GM18519 (cell line): ENCODE results near the gene ABAT.

Experiments
- ATAC-seq: cut with Tn5 transposase; IDR thresholded peaks from one replicate; pipeline ENCODE4 v1.9.1; 2021; ENCODE audit warnings: mild to moderate bottlenecking, moderate library complexity; ENCODE audit not compliant: unreplicated experiment, low FRiP score

The ABAT gene

DNA sequence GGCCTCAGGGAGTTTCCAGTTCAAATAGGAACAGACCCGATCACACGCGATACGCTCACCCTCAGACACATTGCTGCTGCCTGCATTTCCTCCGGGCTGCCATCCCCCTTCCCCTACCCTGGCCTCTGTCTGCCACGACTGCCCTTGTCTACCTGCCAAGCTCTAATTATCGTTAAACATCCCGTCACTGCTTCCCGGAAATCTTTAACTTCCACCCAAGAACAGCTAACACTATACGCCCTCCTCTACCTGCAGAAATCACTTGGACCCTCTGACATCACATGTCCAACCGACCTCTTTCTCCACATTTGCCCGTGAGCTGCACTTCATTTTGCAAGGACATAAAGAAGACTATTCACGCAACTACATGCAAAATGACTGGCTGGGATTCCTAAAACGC, 40.4 kb downstream of the ABAT start:
- no peak for ATAC-seq

DNA sequence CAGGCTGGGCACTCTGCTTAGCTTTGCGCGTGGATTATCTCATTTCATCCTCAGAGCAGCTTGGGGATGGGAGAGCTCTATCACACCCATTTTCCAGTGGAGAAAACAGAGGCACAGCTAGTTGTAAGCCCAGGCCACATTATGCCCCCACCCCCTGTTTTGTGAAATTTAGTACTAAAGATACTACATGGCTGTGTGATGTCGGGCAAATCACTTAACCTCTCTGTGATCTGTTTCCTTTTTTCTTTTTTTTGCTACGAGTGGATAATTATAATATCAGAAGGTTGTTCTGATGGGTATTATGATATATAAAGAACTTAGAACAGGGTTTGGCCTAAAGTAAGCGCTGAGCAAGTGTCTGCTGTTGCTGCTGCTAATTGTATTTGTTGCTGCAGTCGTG, 41.6 kb downstream of the ABAT start:
- ATAC-seq: no peak

DNA sequence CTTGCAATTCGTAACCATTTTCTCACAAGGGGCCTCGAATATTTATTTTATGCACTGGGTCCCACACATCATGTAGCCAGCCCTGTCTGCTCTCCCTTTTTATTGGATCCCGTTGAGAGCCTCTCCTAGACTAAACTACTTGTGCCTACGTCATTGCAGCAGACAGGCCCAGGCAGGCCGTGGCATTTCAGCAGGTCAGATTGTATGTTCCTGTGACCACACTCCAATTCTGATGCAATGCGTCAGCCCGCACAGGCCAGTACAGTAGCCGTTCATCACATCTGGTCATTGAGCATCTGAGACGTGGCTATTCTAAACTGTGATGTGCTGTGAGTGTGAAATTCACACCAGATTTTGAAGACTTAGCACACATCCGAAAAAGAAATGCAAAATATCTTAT, 42.2 kb downstream of the ABAT start:
- ATAC-seq: no peak

DNA sequence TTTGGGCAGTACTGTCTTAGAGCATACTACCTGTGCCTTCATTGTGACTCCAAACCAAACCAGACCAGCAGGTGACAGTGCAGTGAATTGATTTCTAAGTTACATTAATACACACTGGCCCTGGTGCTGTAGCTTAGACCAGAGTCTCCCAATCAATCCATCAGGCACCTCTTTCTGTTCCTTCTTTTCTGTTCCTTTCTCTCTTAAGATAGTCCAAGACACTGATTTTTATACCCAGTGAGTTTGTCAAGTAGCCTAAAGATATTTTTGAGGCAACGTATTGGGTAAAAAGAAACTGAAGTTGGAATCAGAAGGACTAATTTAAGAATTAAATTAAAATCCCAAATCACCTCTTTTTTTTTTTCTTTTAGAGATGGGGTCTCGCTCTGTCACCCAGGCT, 43.1 kb downstream of the ABAT start:
- no peak for ATAC-seq

DNA sequence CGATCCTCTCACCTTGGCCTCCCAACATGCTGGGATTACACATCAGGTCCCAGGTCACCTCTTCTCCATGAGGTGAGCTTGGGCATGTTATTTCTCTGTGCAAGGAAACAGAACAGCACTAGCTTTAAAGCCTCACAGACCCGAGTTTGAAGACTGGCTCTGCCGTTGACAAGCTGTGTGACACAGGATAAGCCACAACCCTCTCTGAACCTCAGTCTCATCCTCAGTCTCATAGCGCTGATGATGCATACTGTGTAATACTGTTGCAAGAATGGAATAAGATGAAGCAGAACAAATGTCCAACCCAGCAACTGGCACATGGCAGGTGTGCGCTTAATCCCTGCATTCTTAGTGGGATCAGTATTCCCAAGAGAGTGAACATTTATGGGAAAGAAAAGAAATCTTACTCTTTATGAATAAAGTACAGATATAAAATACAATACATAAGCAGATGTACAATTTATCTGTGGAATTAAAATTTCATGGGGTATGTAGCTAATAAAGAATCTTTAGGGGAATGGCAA, 43.5 kb downstream of the ABAT start:
- ATAC-seq: no peak

DNA sequence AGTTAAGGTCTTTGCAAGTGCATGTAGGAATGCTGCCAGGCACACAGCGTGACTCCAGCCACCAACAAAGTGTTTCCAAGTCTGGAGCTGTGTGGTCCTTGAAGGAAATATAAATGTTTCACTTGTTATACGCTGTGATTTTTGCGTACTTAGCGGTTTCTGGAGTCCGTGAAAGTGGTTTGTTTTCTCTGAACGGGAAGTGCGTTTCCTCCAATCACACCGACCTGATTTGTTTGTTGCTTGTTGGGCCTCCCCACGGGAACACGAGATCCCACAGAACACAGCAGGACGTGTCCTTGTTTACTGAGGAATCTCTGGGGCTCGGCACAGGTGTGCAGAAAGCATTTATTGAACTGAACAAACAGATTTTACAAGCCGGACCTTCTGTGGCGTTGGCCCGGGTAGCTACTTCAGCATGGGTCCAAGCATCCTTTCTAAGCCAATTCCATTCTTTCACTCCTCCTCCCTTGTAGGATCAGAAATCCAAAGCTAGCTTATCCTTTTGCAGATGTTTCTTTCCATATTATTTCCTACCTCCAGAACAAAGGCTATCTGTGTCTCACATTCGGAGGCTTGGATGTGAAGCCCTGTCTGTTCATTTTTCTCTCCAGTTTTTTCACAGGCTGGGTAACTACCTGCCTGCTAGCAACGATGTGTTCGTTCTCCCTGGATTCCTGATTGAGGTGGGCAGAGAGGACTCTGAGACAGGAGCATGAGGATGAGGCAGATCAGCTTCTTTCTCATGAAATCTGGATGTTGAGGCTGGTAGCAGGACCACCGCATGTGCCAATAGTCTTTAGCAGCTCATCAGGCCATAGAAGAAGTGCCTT, 44.6 kb downstream of the ABAT start:
- ATAC-seq: no peak

DNA sequence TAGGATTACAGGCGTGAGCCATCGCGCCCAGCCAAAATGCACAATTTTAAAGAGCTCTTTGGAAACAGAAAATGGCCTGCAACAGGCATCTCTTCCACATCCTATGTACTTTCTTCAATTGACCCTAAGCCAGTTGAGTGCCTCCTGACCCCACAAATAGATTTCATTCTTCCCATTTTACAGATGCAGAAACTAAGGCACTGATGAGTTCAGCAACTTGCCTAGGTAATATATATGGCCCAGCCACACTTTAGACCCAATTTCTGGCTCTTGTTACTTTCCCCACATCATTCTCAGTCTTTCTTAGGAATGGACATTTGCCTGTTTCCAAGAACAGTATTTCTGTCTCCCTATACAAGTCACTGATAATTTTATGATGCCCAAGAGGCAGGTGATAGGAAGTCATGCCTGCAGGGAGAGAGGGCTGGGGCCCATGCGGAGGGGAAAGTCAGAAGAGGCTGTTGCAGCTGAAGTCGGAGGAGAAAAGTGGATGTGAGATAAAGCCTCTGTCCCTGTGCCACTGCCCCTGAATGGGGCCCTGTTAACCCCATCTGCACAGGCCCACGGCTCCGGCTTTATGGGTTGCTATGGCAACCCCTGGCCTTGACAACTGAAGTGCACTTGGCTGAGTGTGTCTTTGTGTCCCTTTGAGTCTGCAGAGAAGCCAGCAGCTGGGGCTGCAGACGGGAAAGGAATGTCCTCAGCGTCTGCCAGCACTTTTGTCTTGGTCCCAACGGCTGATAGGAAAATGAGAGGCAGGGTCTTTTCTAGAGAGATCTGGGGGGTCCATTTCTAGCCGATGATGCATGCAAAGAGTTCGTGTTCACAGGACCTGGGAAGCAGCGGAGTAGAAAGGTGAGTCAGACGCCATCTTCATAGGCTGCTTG, 45.9 kb downstream of the ABAT start:
- ATAC-seq: no peak

DNA sequence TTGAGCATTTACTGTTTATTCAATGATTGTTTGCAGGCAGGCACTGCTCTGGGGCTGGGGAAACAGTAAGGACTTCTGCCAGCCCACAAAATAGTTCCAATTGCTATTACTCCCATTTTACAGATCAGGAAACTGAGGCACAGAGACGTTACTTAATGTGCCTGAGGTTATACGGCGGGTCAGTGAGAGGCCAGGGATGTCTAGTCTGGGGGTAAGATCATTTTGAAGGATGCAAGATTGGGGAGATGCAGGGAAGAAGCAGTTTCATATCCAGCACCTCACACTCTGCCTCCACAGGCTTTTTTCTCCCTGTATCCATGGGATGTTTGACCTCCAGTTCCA, 46.5 kb downstream of the ABAT start:
- ATAC-seq: no peak

DNA sequence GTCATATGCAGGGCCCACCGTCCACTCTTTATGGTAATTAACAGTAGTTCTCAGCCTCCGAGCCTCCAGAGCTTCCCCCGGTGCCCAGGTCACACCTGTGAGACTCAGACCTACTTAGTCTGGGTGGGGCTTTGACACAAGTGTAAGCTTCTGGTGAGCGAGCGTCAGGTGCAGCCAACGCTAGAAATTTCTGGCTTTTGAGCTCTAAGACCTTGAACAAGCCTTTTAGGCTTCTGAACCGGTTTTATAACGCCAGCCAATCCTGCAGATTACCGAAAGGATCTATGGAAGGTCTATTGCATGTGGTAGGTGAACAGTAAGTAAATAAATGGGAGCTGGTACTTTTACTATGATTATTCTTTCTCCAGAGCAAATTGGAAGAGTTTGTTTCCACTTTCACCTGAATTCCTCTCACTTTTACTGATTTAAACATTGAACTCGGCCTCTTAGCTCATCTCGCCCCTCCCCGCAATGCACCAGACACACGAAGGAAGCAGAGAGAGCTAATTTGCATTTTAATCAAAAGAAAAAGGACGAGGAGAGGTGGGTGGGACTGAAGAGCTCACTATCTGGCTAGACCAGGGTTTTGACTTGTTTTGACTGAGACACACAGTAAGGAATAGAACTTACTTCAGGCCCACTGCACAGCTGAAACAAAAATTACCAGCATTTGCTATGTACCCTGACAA, 47.1 kb downstream of the ABAT start:
- no peak for ATAC-seq

DNA sequence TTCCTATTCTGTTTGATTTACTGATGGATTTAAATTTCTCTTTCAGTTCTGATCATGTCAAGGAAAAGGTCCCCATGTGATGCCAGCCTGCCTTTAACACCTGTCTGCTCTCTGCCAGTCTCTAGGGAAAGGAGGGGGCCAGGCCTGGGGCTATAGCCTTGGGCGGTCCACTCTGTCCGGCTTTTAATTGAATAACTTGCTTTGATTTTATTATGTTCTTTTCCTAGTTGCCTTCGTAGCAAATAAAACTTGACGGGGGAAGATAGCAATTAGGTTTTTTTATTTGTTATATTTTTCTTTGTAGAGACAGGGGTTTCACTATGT, 47.6 kb downstream of the ABAT start:
- ATAC-seq: no peak

DNA sequence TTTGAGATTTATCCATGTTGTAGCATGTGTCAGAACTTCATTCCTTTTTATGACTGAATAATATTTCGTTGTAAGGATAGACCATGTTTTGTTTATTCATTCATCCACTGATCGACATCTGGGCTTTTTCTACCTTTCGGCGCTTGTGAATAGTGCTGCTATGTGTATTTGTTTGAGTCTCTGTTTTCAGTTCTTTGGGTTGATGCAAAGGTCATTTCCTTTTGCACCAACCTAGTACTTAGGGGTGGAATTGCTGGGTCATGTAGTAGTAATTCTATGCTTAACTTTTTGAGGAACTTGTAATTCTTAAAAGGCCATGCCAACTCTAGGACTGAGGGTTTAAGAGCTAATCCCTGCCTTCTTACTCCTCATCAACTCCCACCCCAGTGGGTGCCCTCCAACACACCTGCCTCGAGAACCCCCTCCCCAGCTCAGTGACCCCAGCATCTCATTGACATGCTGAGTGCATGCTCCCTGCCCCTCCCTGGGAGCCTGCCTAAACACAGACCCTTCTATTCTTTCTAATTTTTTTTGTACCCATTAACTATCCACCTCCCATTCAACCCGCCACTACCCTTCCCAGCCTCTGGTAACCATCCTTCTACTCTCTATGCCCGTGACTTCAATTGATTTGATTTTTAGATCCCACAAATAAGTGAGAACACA, 51.2 kb downstream of the ABAT start:
- no peak for ATAC-seq

DNA sequence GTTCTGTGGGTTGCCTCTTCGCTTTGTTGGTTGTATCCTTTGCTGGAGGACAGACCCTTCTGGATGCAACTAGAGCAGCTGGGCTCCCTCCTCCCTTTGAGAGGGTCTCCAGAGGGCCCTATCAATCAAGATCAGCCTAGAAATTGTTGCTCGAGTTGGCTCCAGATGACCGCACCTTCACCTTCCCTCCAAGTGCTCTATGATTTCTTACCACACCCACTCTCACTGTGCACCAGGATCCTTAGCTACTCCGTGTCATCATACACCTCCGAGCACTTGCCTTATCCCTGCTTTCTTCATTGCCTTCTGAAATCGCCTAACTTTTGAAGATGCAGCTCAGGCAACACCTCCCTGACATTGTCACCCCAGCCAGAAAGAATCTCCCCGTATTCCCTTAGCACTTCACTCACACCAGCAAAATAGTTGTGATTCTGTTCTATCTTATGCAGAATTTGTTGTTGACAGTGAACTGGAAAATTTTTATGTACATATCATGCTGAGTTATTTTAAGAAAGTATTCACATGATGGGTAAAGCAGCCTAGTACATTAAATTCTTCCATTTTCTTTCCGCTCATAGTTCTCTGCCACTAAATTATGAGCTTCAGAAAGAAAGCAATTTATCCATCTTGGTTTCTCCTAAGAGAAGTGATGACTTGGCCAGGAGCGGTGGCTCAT, 52.9 kb downstream of the ABAT start:
- no peak for ATAC-seq

DNA sequence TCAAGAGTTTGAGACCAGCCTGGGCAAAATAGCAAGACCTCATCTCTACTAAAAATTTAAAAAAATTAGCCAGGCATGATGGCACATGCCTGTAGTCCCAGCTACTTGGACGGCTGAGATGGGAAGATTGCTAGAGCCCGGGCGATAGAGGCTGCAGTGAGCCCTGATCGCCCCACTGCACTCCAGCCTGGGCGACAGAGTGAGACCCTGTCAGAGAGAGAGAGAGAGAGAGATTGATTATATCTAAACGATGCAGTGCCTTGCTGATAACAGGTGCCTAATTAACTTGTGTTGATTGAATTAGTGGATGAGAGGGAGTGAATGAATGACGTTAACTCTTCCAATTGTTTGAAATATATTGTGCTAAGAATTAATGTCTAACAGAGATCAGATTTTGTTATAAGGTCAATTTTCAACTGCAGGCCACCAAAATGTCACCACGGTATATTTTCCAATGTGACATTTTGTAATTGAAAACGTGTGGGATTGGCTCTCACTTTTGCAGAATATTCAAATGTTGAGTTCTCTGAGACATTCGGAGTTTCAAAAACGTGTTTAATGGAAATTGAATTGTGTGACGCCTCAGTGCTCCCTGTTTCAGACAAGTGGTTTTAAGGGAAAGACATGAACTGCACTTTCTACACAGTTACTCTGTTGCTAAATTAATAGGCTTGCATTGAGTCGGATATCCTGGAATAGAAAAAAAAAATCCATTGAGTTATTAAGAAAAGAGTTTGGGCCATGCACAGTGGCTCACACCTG, 53.6 kb downstream of the ABAT start:
- ATAC-seq: no peak

DNA sequence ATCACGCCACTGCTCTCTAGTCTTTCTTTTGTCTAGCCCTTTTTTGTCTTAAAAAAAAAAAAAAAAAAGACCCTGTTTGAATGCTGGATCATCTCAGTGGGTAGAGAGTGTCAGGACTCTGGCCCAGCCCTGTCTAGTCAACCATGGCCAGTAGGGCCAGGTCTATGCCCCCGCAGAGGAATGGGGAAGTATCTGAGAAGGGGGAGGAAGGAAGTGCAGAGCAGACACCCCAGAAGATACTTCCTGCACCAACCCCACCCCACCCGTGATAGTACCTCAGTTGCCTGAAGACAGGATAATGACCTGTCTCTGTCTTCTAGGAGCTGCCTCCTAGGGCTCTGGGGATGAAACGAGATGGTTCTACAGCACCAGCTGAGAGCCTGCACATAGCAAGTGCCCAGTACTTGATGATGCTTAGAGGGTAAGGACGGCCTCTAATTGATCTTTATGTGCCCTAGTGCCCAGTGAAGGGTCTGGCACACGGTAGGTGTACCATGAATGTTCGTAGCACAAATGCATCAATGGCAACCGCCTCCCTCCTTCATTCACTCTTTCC, 55.4 kb downstream of the ABAT start:
- no peak for ATAC-seq

DNA sequence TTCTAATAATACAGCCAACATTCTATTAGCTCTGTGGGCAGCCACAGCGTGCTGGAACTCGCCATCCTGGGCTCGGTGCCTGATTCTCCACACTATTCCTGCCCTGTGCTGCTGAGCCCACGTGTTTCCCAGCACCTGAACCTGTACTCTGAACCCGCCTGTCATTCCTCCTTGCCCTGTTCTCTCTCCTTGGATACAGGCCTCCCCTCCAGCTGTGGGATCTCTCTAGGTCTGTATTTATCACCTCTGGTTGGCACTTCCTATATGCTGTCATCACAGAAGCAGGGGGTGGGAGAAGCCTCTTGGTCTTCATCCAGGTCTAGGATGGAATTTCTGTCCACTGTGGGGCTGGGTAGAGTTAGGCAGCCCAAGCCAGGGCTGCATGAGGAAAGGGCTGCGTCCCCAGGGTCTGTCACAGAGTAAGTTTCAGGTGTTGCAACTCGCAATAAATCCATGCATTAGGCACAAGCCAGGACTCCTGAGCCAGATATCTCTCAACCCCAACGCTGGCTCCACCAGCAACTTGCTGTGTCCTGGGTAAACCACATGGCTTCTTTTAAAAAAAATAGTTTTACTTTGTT, 56.0 kb downstream of the ABAT start:
- no peak for ATAC-seq

DNA sequence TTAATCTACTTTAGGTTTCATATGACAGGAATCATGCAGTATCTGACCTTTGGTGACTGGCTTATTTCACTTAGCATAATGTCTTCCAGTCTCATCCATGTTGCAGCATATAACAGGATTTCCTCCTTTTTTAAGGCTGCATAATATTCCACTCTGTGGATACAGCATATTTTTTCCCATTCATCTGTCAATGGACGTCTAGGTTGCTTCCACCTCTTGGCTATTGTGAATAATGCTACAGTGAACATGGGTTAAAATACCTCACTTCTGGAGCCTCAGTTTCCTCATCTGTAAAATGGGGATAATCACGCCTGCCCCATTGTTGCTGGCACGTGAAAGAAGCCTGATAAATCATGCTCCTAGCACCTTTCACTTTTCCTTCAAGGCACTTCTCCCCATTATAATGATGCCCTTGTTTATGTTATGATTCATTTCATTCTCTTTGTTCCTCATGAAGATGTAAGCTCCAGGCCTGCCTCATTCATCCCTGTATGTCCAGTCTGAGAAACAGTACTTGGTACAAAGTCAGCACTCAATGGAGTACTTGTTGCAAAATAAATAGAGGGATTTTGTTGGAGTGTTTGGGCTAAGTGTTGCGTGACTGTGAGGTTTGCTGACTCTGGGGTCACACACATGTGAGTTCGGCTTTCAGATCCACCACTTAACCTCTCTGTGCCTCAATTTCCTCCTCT, 59.6 kb downstream of the ABAT start:
- ATAC-seq: no peak

DNA sequence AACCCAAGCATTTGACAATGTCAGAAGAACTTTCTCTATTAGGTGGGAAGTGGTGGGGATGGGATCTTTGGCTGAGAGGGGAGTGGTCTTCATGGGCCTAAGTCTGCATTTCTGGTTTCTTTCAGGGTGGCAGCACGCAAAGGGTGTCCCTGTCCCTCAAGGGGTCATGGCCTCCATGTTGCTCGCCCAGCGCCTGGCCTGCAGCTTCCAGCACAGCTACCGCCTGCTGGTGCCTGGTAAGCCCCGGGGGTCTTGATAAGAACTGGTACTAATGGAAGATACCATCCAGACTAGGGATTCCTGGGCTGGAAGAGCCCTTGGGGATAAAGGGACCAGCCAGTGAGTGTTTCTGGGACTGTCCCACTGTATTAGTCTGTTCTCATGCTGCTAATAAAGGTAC, 61.2 kb downstream of the ABAT start:
- no peak for ATAC-seq

DNA sequence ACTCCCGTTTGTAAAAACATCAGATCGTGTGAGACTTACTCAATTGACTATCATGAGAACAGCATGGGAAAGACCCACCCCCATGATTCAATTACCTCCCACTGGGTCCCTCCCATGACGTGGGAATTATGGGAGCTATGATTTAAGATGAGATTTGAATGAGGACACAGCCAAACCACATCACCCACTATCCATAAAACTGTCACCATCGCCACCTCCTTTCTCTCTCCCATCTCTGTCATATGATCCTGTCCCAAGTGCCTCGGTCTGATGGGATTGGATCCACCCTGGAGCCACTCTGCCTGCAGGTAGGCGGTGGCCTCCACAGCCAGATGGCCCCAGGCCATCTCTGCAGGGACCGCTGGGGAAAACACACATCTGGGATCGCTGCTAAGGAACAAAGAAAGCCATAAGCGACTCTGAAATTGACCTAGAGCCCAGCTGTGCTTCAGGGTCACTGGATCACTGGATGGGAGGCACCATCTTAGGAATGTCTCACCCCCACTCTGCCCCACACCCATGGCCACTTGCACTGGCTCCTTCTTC, 61.8 kb downstream of the ABAT start:
- ATAC-seq: no peak
